Panc1 (cell line): ENCODE data around the gene TPR. TPM values are rescaled to one million over a fixed set of nuclear protein-coding genes. Genes with fewer than 3 reads are reported as not detected.

ENCODE experiments used
- ATAC-seq: fragments of 200-7000 bp; cut with Tn5 transposase; 2 replicates; pipeline ENCODE4 v1.9.1; 2020; ENCODE audit warnings: mild to moderate bottlenecking, moderate library complexity
- BruUV-seq: library from RNA; stranded (reverse); fragments of 400-500 nt; replicated peaks from 2 replicates; lab custom pipeline; 2021; lab: Mats Ljungman, UMichigan
- CTCF ChIA-PET: fragments of 300-600 bp; sonication (Branson Sonifier 250); formaldehyde crosslinking; loops from one replicate; lab custom pipeline; 2022; ENCODE audit warnings: antibody characterized with exemption; lab: Charles Lee
- POLR2A ChIA-PET: fragments of 300-600 bp; sonication (Branson Sonifier 250); formaldehyde crosslinking; loops from one replicate; lab custom pipeline; 2022; ENCODE audit warnings: antibody characterized with exemption; lab: Charles Lee
- DNase-seq: peaks from one replicate; pipeline ENCODE4 v3.0.0-alpha.2; 2010; ENCODE audit warnings: low read depth, low spot score
- H3K27ac ChIP-seq: 2 replicates; pipeline ENCODE4 v1.5.1; 2011; ENCODE audit warnings: mild to moderate bottlenecking, low read length, inconsistent platforms
- H3K27me3 ChIP-seq: fragments of 200-500 bp; sonication (Bioruptor generic); 2 replicates; pipeline ENCODE4 v1.6.0; 2014; ENCODE audit warnings: low read length, inconsistent platforms; ENCODE audit not compliant: control insufficient read depth, insufficient read depth
- H3K36me3 ChIP-seq: fragments of 200-500 bp; sonication (Bioruptor generic); 2 replicates; pipeline ENCODE4 v1.5.1; 2014; ENCODE audit warnings: inconsistent platforms, mild to moderate bottlenecking, low read length, moderate library complexity; ENCODE audit not compliant: control insufficient read depth, insufficient read depth
- H3K4me1 ChIP-seq: 2 replicates; pipeline ENCODE4 v1.5.1; 2011; ENCODE audit warnings: inconsistent platforms, mild to moderate bottlenecking, low read length, moderate library complexity; ENCODE audit not compliant: control insufficient read depth, insufficient read depth
- H3K4me3 ChIP-seq, 2 experiments: 2 replicates each; pipeline ENCODE4 v1.5.1; 2011 to 2012; ENCODE audit warnings: low read depth in 2 of 2, low read length in 2 of 2, mild to moderate bottlenecking in 2 of 2, inconsistent platforms in 1 of 2, moderate library complexity in 1 of 2
- H3K9me3 ChIP-seq: fragments of 200-500 bp; sonication (Bioruptor generic); 2 replicates; pipeline ENCODE4 v1.5.1; 2014; ENCODE audit warnings: low read depth, mild to moderate bottlenecking, inconsistent platforms, low read length, moderate library complexity; ENCODE audit not compliant: control insufficient read depth, insufficient read depth
- CTCF ChIP-seq: fragments of 450-650 bp; IDR thresholded peaks from 2 replicates; pipeline ENCODE4 v1.5.1; 2017; ENCODE audit warnings: mild to moderate bottlenecking
- POLR2AphosphoS5 ChIP-seq: IDR thresholded peaks from 2 replicates; pipeline ENCODE4 v1.6.1; 2012; ENCODE audit warnings: mild to moderate bottlenecking, low read depth, low read length, moderate library complexity
- REST ChIP-seq, 2 experiments: IDR thresholded peaks; 2 replicates each; pipeline ENCODE4 v1.6.1; 2011 to 2012; ENCODE audit warnings: low read depth in 2 of 2, control low read depth in 1 of 2, low read length in 1 of 2, mild to moderate bottlenecking in 1 of 2, moderate library complexity in 1 of 2; ENCODE audit not compliant: insufficient read depth in 1 of 2
- SIN3A ChIP-seq: IDR thresholded peaks from 2 replicates; pipeline ENCODE4 v1.6.1; 2012; ENCODE audit warnings: low read depth, mild to moderate bottlenecking, low read length, moderate library complexity, borderline replicate concordance; ENCODE audit not compliant: insufficient read depth
- TCF7L2 ChIP-seq: IDR thresholded peaks from 2 replicates; pipeline ENCODE4 v1.6.1; 2011; ENCODE audit warnings: mild to moderate bottlenecking, low read depth, low read length, inconsistent platforms
- in situ Hi-C: cut with HindIII; loops from 2 replicates; pipeline ENCODE4 v1.10.0; 2016; ENCODE audit warnings: low sequenced_read_pairs, low pct_unique_long_range_greater_than_20kb
- intact Hi-C: fragments of 100-400 bp; cut with micrococcal nuclease; formaldehyde crosslinking; loops from one replicate; pipeline ENCODE4 v1.10.0; 2022; ENCODE audit not compliant: unreplicated experiment
- total RNA-seq: library from RNA; stranded (reverse); gene quantifications from one replicate; pipeline ENCODE4 v1.2.1, GENCODE V29; 2021; ENCODE audit not compliant: unreplicated experiment

The TPR gene
- total RNA-seq, 1 experiment from 2014 or later, result 115 TPM

DNA sequence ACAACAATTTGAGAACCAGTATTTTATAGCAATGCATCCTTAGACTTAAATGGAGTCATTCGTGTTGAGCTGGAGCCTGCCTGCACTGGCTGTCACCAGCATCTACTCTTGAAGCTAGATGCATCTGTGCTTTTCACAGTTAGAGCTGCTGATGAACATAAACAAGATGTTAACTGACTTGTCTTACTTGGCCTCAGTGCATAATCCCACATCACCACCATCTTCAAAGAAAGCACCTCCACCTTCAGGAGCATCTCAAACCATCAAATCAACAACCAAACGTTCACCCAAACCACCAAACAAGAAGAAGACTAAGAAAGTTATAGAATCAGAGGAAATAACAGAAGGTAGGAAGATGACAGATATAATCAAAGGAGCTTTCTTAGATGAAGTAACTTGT is 71.1 kb downstream of the TPR start:
- in situ Hi-C loops, result no loop called here
- no peak for TF ChIP-seq CTCF
- no peak for TF ChIP-seq TCF7L2
- TF ChIP-seq POLR2AphosphoS5, result no peak
- no peak for TF ChIP-seq REST (IDR thresholded peaks at IDR 0.05; ENCODE audit: insufficient read depth in 1 of 2, low read depth in 2 of 2, low read length in 1 of 2)
- no peak for TF ChIP-seq SIN3A
- Histone ChIP-seq H3K4me1 (no peaks in the 10 kb centered on the region), H3K9me3 (no peaks in the 10 kb centered on the region), H3K27me3 (no peaks in the 10 kb centered on the region), H3K4me3 (no peak overlapping the region), H3K36me3 (no peaks in the 10 kb centered on the region), H3K27ac (no peak overlapping the region)
- POLR2A ChIA-PET, result no interaction called here
- no peak for DNase-seq
- intact Hi-C loops, result no loop called here
- CTCF ChIA-PET, result interaction anchor here (0.6 kb wide), 1 partner anchor 10 kb away, joined by 3 read pairs; no protein-coding TSS in a partner anchor
- no peak for ATAC-seq
- BruUV-seq, result no TSS peak

DNA sequence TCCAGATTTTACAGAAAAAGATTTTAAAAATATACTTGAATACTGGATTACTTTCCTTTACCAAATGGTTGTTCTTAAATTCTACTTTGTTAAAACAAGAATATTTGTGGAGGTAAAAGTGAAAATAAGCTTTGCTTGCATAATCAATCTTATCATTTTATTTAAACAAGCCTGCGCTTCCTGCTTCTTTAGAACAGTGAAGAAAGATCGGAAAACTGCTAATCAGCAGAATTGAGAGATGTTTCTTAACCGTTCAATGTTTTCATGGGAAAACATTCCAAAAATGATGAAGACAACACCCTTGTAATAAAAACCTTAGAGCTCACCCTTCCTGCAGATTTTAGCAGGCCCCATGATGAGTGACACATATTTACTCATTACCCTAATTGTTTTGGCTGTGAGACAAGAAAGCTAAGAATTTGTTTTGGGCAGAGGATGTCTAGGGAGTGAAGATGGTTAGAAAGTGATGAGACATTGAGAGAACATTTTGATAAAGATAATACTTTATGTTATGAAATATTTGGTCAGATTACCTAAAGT is 72.6 kb downstream of the TPR start:
- CTCF ChIA-PET, result no interaction called here
- Histone ChIP-seq H3K4me1 (no peaks in the 10 kb centered on the region), H3K4me3 (no peak overlapping the region), H3K36me3 (no peaks in the 10 kb centered on the region), H3K9me3 (no peaks in the 10 kb centered on the region), H3K27me3 (no peaks in the 10 kb centered on the region), H3K27ac (no peak overlapping the region)
- BruUV-seq, result no TSS peak
- ATAC-seq (no peak), DNase-seq (no peak)
- intact Hi-C loops, result no loop called here
- POLR2A ChIA-PET, result interaction anchor here (0.7 kb wide), 1 partner anchor 654 kb away, joined by 3 read pairs; no protein-coding TSS in a partner anchor
- no peak for TF ChIP-seq CTCF
- TF ChIP-seq REST (IDR thresholded peaks at IDR 0.05; ENCODE audit: insufficient read depth in 1 of 2, low read depth in 2 of 2, low read length in 1 of 2), result no peak
- in situ Hi-C loops, result no loop called here
